Effector CD4-positive, alpha-beta T cell (primary cell): ENCODE results near the gene WNK2.

Experiments used
- DNase-seq: peaks from one replicate; pipeline ENCODE4 v3.0.0-alpha.2; 2020

The WNK2 gene

DNA sequence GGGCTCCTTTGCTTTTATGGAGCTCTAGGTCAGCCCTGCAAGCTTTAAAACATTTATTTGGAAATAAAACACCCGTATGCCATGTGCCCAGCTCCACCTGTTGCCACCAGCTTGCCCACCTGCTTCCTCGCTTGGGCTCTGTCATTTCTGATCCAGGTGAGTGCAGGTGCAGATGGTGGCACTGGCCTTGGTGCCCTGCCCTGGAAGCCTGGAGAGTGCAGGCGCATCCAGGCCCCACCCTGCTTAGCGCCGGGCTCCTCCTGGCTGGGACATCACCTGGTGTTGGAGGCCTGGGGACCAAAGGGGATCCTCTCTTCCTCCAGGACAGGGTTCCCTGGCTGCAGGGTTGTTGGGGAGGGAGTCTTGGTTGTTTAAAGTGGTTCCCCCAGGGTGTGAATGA, 35.8 kb downstream of the WNK2 start:
- DNase-seq = no peak

- DNase-seq = no peak
Measured at GRCh38 chr9:93220627-93221026, 36.7 kb downstream of the WNK2 start.

- no peak for DNase-seq
Measured at GRCh38 chr9:93221044-93221443, 37.1 kb downstream of the WNK2 start.

- no peak for DNase-seq
Measured at GRCh38 chr9:93222890-93223259, 38.9 kb downstream of the WNK2 start.

GRCh38 chr9:93223260-93224180, 39.6 kb downstream of the WNK2 start:
- no peak for DNase-seq

- no peak for DNase-seq
Measured at GRCh38 chr9:93224591-93224990, 40.7 kb downstream of the WNK2 start.

- no peak for DNase-seq
Measured at GRCh38 chr9:93225417-93225816, 41.5 kb downstream of the WNK2 start.

DNA sequence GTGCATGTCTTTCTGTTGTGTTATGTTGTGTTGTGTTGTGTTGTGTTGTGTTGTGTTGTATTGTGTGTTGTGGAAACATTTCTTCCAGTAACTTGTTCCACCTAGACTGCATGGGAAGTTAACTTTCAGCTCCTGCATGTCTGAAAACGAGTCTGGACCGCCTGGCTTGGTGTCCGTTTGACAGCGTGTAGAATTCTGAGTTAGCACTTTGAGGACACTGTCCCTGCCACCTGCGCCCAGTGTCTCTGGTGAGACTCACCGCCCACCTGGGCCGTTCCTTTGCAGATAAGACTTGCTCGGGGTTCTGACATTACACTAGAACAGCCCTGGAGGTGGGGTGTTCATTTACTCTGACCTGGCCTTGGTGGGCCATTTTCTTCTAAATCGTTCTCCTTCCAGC, 42.0 kb downstream of the WNK2 start:
- DNase-seq = no peak

GRCh38 chr9:93226819-93227218, 42.9 kb downstream of the WNK2 start:
- DNase-seq = no peak

GRCh38 chr9:93228030-93228429, 44.1 kb downstream of the WNK2 start:
- DNase-seq = no peak

- no peak for DNase-seq
Measured at GRCh38 chr9:93228453-93228852, 44.5 kb downstream of the WNK2 start.

- DNase-seq = no peak
Measured at GRCh38 chr9:93229636-93230035, 45.7 kb downstream of the WNK2 start.

DNA sequence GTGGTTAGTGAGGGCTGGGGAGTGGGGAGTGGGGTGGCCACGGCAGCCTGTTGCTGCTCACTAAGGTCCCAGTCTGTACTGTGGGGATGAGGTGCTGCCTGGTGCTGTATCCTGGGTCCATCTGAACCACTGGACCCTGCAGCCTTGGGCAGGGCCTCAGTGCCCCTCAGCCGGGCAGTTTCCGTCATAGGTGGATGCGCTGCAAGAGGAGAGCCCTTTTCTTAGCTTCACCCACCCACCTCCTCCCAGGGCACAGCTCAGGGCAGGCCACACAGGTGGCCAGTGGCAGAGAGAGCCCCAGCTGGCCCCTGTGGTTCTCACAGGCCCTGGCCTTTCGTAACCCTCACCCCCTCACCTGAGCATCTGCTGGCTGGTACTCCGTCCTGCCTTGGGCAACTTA, 46.2 kb downstream of the WNK2 start:
- DNase-seq = no peak

DNA sequence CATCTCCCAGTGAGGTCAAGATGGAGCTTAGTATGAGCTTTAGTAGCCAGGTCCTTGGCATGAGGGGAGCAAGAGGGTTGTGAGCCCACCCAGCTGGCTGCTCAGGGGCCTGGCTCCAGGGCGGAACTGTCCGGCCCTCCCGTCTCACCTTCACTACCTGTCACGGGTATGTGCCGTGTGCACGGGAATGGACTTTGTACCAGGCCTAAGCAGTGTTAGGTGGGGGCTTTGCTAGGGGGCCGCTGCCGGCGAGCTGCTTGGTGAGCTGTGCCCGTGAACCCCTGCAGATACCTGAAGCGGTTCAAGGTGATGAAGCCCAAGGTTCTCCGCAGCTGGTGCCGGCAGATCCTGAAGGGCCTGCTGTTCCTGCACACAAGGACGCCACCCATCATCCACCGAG, 46.7 kb downstream of the WNK2 start:
- no peak for DNase-seq

DNA sequence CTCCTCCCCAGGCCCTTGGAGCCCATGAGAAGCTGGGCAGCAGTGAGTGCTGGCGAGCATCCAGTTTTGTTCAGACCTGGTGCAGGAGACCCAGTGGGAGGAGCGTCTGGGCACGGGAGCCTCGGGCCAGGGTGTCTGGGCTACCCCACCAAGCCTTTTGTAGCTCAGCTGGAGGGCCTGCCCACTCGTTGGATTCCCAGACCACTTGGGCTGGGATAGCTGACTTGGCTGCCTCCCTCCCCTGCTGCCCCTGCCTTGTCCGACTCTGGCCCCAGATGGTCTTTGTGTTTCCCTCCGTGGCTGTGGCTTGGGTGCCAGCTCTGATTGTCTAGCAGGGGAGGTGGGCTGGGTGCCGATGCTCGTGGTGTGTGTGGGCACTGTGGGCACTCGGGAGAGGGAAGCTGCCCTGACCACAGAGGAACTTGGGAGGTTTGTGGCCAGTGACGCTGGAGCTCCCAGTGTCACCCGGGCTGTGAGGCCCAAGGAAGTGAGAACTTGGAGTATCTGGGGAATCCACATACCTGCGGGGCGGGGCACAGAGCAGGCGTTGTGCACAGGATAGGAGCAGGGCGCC, 47.3 kb downstream of the WNK2 start:
- no peak for DNase-seq

DNA sequence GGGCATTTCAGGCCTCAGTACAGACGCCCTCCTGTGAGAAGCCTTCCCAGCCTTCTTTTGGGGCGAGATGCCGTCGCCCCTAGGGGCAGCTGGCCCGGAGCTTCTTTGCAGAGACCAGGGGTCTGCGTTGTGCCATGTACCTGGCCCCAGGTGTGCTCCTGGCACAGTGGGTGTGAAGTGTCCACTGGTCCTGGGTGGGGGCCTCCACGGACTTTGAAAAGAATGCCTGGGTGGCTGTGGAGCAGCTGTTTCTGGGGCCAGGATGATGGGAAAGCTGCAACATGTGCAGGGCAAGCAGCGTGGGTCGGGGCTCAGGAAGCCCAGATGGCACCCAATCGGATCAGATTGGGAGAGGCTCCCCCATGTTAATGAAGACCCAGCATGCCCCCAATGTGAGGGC, 47.8 kb downstream of the WNK2 start:
- no peak for DNase-seq

GRCh38 chr9:93232388-93232960, 48.5 kb downstream of the WNK2 start:
- DNase-seq = no peak

GRCh38 chr9:93233033-93233432, 49.1 kb downstream of the WNK2 start:
- no peak for DNase-seq

- no peak for DNase-seq
Measured at GRCh38 chr9:93234600-93234999, 50.7 kb downstream of the WNK2 start.

DNA sequence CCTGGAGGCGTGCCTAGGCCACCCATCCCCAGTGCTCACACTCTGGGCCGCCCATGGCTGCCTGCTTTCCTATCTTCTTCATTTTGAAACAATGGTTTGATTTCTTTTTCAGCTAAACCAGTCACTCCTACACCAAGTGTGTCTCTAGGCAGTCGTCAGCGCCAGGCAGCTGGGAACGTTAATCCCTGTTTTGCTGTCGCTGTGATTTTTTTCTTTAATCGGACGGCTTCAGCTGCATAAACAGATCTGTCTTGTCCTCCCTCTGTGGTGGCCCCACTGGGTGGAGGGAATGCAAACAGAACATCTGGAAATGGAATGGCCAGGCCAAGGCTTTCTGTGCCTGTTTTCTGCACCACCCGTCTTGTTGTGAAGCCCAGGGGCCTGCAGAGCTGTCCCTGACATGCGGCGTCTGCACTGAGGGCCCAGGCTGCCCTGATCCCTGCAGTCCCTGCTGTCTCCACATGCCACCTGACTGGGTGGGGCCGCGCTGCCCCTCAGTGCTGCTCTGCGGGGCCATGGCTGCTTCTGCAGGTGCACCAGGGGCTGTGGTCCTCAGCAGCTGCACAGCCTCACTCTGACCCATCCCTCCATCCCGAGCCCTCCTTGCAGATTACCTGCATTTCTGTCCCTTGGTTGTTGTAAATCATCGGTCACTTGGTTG, 51.5 kb downstream of the WNK2 start:
- no peak for DNase-seq

- no peak for DNase-seq
Measured at GRCh38 chr9:93236541-93237206, 52.7 kb downstream of the WNK2 start.

DNA sequence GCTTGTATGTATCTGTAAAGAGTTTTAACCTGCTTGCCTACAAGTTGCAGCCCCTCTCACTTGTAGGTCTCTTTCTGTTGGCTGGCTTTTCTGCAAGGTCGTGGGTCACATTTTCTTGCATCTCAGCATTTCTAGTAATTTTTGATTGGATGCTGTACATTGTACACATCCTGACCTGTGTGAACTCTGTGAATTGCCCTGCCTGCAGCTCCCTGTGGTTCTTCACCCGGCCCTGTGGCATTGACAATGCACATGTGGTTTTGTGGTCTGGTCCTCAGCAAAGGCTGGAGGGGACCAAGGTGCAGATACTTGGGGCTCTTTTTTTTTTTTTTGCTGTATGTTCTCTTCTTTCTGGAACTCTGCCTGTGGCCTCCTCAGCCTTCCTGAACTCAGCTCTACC, 53.6 kb downstream of the WNK2 start:
- DNase-seq = no peak
